Fibroblast of upper back skin (primary cell): ENCODE data around the gene HNF1A.

Experiments
- DNase-seq: peaks from one replicate; pipeline ENCODE4 v3.0.0-alpha.2; 2013

Gene HNF1A

DNA sequence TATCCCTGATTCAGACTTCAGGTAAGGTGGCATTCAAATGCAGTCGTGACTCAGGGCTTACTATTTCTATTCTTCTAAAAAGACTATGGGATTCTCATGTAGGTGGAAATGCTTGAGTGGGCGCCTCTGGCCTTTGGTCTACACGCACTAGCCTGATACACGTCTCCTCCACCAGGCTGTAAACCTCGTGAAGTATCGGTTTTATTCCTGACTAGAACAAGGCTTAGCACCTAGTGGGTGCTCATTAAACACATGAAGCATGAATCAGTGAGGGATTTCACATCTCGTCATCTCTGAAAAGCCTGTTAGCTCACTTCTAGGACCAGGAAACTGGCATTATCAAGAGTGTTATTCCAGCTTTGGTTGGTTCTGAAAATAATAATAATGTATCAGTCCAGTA lies 17.7 kb upstream of the HNF1A start:
- DNase-seq, result no peak

DNA sequence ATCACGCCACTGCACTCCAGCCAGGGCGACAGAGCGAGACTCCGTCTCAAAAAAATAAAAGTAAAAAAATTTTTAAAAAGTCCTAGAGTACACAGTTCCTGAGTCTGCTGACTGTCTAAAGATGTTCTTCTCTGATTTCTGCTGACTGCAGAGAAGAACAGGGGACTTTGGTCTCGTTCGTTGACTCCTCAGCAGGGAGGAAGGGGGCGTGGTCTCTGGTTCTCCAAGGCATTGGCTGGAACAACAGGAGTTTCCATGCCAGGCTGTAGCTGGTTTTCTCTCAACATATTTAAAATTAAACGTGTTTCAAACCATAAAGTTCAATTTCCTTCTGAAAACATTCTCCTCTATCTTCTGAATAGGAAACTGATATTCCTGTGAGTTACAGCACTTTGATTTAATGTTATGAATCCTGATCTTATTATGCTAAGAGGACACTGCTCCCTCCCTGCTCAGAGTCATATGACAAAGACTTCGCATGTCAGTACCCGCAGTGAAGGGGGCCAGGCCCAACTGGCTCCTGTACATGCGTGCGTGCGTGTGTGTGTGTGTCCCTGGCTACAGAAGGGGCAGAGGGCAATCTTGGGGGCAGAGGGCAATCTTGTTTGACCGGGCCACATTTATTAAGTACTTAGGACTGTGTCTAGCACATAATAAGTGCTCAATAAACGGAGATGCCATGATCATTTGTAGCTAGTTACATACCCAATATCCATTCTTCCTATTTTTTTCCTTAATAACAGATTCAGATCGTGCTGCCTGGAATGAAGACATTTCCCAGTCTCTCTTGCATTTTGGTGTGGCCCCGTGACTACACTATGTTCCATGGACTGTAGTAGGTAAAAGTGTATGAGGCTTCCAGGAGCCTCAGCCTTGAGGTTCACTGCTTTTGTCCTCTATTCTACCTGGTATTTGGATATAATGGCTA lies 16.5 kb upstream of the HNF1A start:
- no peak for DNase-seq

DNA sequence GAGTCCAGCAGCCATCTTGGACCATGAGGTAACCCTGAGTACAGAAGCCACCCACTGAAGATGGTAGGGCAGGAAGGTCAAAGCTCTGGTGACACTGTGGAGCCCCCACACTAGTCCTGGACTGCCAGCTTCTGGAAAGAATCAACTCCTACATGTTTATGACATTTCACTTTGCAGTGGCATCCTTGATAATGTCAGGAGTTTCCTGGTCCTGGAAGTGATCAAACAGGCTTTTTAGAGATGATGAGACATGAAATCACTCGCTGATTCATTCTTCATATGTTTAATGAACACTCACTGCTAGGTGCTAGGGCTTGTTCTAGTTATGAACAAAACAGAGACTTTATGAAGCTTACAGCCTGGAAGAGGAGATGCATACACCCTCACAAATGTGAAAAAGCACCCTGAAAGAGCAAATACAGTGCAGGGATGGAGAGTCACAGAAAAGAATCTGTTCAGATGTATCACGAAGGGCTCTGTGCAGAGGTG lies 15.8 kb upstream of the HNF1A start:
- no peak for DNase-seq

DNA sequence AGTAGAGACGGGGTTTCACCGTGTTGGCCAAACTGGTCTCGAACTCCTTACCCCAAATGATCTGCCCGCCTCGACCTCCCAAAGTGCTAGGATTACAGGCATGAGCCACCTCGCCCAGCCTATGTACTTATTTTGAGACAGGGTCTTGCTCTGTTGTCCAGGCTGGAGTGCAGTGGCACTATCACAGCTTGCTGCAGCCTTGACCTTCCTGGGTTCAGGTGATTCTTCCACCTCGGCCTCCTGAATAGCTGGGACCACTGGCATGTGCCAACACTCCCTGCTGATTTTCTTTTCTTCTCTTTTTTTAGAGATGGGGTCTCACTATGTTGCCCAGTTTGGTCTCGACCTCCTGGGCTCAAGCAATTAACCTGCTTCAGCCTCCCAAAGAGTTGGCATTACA lies 14.0 kb upstream of the HNF1A start:
- DNase-seq, result no peak

DNA sequence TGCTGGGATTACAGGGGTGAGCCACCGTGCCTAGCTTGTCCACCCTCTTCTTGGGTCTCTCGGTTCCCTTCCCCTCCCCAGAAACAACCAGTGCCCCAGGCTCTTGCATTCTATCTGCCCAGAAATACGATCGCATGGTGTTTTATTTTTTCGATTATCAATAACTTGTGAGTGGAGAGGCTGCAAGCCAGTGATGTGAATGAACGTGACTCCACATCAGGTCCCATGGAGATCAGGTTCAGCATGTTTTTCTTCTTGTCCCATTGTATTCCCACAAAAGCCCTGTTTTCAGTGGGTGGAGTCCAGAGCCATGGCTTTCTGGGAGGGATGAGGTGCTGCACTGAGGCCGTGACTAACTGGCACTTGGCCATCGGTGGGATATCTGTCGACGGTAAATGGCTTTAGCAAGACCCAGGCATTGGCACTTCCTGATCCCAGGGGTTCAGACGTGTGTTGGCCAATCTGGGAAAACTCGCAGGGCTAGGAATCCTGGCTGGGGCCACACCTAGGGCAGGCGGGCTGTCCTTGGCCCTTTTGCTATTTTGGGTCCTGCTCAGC lies 12.7 kb upstream of the HNF1A start:
- DNase-seq, result no peak

DNA sequence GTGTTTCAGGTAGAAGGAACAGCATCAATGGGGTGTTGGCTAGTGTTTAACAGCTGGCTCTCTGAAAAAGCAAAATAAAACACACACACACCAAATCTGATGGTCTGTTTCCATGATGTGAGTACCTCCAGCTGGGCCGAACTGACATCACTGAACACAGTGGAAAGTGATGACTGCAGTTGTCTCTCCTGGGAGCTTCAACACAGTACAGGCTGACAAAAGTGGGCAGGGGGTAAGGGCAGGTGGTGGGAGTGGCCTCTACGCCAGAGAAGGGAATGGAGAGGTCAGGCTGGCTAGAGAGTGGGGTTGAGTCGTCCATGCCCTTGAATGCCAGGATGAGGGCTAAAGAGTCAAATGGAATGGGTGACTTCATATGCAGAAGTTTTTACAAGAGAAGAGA lies 8.0 kb upstream of the HNF1A start:
- no peak for DNase-seq

DNA sequence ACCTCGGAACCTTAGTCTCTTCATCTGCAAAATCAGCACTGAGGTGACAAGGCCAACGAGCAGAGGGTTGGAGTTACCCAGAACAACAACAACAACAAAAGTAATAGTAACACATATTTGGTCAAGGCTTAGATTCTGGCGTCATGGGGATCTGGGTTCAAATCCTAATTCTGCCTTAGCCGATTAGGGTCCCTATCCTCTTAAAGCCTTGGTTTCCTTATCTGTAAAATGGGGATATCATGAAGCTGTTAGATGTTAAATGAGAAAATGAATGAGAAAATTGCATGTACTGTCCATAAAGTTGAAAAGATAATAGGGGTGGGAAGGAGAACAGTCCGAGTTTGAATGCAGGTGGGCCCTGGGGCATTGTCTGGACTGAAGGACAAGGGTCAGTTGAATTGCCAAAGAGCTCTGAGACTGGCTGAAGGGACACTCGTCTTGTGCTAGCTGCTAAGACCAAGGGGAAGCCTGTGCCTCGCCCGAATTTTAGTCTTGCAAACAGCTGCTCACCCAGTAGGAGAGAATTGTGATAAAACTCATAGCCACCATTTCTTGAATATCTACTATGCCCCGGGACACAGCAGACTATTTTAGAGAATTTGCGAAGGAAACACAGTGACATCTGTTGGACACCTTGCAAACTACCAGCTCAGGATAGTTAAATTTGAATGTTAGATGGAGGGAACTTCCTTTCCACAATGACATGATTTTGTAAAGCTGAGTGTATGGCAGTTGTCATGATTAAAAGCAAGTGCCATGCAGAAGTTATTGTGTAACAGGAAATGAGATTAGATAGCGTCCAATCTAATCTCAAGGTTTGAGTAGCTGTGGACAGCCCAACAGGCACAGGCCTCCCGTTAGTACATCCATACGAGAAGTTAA lies 6.8 kb upstream of the HNF1A start:
- peak; percentile 58 for DNase-seq

DNA sequence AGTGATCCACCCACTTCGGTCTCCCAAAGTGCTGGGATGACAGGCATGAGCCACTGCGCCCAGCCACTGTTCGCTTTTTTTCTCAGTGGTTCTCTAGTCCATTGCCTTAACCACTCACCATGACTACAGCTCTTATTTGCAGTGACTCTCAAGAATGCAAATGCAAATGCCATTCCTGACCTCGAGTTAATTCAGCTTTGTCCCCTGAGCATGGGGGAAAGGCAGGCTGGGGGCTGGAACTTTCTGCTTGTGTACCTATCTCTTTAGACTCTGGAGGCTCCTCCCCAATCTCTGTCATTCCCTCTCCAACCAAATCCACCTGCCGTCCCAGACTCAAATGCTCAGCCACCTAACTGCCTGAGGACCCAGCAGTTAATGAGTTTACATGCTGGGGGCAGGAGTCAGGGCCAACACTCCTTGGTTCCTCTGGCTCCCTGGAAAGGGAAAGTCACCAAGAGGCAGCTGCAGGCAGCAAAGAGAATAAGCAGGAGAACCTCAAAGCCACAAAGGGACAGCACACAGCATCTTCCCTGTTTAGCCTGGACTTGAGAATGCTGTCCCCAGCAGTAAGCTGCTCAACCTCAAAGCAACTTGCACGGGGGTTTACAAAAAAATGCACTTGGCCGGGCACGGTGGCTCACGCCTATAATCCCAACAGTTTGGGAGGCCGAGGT lies 5.3 kb upstream of the HNF1A start:
- DNase-seq, result no peak

DNA sequence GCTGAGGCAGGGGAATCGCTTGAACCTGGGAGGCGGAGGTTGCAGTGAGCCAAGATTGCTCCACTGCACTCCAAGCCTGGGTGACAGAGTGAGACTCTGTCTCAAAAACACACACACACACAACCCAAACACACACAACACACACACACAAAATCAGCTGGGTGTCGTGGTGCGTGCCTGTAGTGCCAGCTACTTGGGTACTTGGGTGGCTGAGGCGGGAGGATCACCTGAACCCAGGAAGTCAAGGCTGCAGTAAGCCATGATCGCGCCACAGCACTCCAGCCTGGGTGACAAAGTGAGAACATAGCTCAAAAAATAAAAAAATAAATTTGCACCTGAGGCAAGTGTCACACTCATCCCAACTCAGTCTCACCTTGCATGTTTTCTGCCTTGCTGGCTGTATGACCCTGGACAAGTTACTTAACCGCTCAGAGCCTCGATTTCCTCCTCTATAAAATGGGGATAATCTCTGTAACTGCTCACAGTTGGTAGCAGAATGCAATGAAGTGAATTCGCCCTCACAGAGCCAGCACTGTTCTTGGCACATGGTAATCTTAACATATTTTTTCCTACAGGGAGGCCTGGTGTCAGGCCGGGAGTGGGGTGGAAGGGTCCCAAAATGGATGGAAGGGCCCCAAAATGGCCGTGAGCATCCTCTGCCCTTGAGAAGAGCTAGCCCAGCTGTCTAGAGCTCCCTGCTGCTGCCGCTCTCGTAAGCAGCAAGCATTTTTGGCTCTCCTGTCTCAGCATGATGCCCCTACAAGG lies 630 bp upstream of the HNF1A start:
- no peak for DNase-seq

DNA sequence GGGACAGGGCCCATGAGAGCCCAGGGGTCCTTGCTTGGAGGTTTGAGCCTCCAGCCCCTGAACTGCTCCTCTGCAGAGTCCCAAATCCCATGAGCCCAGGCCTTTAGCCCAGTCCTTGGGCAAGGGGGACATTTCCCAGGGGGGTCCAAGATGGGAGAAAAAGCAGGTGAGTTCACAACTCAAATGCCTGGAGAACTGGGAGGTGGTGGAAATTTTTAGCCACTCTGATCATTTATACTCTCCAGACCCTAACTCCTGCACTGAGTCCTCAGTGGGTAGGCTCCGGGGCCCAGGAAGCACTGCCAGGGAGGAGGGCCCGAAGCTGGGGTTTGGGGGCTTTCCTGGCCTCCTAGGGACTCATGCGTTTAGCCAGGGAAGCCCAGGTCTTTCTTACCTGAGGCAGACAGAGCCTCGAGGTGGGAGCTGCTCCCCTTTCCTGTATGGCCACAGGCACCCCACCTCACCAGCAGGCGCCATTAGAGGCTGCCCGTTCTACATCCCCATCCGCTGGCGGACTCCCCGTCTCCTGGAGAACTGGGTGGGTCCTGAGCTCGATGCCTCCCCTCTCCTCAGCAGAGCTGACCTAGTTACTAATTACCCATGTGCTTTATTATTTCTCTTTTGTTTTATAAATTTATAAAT lies 998 bp downstream of the HNF1A start:
- no peak for DNase-seq

DNA sequence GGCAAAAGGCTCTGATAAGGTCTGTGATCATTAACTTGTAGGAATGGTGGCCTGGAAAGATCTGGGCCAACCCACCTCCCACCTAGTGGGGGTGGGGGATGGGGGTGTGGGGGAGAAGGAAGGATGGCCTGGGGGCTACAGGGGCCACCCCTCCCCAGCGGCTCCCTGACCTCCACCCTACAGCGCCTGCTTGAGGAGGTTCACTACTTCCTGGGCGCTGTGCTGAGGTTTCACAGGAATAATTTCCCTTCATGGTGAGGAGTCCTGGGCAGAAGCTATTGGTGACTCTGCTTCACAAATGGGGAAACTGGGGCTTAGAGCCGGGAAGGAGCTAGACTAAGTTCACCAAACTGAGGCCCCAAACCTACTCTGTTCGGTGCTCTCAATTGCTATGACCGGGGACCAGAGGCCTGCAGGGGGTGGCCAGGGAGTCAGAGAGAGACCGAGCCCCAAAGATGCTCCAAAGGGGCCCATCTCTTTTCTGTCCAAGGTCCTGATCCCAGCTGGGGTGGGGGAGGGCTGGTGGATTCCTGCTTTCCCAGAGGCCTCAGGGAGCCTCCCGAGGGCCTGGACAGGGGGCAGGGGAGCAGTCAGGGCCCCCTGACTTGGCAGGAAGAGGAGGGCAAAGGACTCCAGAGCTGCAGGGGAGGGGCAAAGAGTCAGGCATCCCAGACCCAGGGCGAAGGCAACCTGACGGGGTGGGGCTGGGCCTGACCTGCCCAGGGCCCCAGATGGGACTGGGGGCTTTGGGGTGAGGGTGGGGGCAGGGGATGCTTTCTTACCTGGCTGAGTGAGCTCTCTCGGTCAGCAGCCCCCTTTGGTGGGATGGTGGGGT lies 1.7 kb downstream of the HNF1A start:
- no peak for DNase-seq

DNA sequence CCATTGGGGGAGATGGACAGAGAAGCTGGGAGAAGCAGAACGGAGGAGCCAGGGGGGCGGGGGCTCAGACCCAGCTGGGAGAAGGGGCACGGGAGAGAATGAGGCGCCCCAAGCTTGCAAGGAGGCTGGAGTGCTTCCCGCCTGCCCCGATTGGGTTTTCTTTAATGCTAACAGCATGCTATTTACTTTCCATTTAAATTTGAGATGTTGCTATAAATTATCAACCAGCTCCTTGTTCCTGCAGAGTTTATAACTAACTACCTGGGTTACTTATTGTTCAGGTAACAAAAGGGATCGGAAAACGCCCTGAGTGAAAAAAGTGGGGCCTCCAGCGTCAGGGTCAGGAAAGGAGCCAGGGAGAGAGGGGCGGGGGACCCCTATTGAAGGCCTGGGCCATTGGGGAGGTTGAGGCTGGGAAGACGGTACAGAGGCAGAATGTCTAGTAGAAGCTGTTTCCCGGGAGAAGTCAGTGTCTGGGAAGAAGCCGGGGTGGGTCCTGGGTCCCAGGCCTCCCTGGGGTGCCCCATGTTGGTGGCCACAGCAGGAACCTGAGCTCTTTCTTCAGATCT lies 2.5 kb downstream of the HNF1A start:
- DNase-seq, result no peak

DNA sequence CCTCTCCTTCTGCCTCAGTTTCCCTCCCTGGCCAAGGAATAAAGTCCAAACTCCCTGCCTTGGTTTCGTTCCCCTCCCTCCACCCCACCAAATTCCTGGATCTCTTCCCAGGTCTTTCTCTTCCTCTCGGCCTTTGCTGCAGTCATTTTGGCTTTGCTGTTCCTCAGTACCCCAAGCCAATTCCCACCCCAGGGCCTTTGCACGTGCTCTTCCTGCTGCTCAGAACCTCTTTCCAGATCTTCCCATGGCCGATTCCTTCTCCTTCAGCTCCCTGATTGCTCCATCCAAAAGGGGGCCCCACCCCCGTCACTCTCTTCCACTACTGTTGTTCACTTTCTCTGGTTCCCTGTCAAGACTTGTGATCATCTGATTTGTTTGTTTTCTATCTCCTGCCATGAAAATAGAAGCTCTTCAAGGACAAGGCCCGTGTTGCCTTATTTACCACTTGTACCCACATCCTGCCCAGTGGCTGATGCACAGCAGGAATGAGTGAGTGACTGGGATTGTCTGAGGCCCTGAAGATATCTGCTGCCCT lies 3.1 kb downstream of the HNF1A start:
- DNase-seq, result no peak

DNA sequence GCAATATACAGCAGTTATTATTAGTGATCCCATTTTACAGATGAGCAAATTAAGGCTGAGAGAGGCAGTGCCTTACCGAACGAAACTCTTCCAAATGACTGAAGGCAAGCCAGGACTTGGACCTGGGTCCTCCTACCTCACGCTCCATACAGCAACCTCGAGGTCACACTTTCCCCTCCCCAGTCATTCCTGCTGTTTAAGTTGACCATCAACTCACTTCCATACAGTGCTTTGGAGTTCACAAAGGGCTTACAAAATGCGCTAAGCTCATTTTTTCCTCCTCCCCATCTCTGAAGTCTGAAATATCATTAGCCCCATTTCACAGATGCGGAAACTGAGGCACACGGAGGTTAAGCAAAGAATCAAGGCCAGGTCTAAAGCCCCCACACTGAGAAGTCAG lies 4.3 kb downstream of the HNF1A start:
- no peak for DNase-seq

DNA sequence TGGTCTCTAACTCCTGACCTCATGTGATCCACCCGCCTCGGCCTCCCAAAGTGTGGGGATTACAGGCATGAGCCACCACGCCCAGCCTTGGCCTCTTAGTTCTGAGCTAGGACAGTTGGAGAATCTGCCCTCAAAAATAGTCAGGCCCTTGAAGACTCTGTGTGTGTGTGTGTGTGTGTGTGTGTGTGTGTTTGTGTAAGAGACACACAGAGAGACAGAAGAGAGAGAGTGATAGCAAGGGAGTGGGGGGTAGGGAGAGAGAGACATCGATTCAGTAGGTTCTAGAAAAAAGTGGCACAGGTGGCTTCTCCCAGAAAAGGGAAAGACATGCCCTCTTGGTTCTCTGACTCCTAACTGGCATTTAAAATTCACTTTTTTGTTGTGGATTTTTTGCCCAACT lies 5.4 kb downstream of the HNF1A start:
- no peak for DNase-seq

DNA sequence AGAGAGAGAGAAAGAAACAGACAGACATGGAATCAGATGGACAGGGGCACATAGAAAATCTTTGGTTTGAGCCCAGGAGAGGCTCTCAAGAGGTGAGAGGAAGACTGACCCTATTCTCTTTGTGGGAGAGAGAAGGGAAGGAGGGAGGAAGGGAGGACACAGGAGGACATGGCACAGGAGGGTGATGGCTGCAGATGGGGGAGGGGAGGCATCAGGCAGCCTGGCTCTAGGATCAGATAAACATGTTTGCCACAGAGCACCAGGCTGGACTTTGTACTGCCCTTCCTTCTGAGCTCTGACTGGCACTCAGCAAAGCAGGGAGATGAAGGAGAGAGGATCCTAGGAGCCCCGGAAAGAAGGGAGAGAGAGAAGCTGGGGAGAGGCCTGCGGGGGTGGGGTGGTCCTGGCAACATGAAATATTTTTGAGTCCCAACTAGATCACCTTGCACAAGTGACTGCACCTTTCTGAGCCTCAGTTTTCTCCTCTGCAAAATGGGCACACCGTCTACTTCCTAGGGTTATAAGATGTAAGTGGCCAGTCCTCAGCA lies 6.1 kb downstream of the HNF1A start:
- no peak for DNase-seq

DNA sequence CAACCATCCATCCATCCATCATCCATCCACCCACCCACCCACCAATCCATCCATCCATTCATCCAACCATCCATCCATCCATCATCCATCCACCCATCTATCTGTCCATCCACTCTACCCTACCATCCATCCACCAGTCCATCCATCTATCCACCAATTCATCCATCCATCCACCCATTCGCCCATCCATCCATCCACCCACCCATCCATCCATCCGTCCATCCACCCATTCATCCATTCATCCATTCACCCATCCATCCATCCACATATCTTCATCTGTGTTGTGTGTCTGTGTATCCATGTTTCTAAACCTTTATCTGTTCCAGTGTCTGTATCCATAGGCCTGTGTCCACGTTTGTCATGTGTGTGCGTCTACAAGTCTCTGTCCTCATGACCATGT lies 9.9 kb downstream of the HNF1A start:
- DNase-seq, result no peak

DNA sequence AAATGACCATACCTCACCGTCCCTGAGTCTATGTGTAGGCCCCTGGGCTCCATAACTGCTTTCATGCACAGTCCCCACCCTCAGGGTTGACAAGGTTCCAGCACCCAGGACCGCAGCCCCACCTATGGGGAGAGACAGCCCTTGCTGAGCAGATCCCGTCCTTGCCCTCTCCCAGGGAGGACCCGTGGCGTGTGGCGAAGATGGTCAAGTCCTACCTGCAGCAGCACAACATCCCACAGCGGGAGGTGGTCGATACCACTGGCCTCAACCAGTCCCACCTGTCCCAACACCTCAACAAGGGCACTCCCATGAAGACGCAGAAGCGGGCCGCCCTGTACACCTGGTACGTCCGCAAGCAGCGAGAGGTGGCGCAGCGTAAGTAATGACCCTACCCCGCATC lies 10.3 kb downstream of the HNF1A start:
- DNase-seq, result no peak

DNA sequence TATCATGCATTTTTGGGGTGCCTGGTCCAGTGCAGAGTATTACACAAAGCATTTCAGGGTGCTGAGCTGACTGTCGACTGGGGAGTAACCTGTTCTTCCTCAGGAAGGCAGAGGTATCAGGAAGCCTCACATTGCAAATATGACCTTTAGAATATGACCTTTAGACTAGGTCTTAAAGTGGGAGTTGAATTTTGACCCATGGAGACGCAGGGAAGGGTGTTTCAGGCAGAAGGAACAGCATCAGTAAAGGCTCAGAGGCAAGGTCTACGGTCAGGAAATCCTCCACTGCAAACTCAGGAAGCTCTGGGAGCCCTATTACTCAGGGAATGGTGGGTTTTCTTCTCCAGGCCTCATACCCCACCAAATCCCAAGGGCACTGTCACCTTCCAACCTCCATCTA lies 11.3 kb downstream of the HNF1A start:
- no peak for DNase-seq
